Esophagus muscularis mucosa (tissue), 3 donors: Measurements from ENCODE around the gene SORCS2.

Source experiments
- POLR2A ChIP-seq: fragments of 450-650 bp; IDR thresholded peaks from one replicate; pipeline ENCODE4 v1.6.1; 2017; ENCODE audit warnings: antibody characterized with exemption, moderate library complexity, mild to moderate bottlenecking, low read depth
- TF ChIP-seq, protein P1 (sequence below), 3 experiments: fragments of 200-600 bp in 2 of 3; fragments of 450-650 bp in 1 of 3; sonication (generic) in 2 of 3; IDR thresholded peaks; one replicate each; pipeline ENCODE4 v1.5.1; 2017 to 2019; ENCODE audit warnings: antibody characterized with exemption in 3 of 3, mild to moderate bottlenecking in 2 of 3, moderate library complexity in 1 of 3

DNA sequence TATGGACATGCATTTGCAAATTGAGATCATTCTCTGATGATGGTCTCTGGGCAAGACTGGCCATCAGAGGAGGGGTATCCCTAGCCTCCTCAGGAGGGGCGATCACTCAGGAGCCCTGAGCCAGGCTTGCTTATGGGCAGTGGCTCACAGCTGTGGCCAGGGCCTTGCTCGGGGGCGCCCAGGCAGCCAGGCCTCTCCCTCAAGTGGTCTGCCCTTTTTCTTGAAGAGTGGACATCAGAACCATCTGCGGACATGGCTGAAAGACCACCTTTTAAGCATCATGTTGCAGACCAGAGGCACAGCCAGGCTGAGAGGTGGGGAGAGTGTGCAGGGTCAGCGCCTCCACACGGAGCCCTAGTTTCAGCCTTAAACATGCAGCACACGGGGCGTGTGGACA is 349.1 kb downstream of the SORCS2 start:
- TF ChIP-seq, protein P1, sequence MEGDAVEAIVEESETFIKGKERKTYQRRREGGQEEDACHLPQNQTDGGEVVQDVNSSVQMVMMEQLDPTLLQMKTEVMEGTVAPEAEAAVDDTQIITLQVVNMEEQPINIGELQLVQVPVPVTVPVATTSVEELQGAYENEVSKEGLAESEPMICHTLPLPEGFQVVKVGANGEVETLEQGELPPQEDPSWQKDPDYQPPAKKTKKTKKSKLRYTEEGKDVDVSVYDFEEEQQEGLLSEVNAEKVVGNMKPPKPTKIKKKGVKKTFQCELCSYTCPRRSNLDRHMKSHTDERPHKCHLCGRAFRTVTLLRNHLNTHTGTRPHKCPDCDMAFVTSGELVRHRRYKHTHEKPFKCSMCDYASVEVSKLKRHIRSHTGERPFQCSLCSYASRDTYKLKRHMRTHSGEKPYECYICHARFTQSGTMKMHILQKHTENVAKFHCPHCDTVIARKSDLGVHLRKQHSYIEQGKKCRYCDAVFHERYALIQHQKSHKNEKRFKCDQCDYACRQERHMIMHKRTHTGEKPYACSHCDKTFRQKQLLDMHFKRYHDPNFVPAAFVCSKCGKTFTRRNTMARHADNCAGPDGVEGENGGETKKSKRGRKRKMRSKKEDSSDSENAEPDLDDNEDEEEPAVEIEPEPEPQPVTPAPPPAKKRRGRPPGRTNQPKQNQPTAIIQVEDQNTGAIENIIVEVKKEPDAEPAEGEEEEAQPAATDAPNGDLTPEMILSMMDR (IDR thresholded peaks at IDR 0.05), result no peak
- TF ChIP-seq POLR2A, result no peak
